SH-SY5Y (cell line): ENCODE results near the gene DUSP16.

ENCODE experiments used
- GATA2 ChIP-seq: IDR thresholded peaks from 2 replicates; pipeline ENCODE4 v1.6.1; 2011; ENCODE audit warnings: mild to moderate bottlenecking, low read depth, low read length
- GATA3 ChIP-seq: IDR thresholded peaks from 2 replicates; pipeline ENCODE4 v1.6.1; 2011; ENCODE audit warnings: low read depth, mild to moderate bottlenecking, low read length, moderate library complexity

Gene DUSP16

GRCh38 chr12:12562585-12563261 is at the start of gene DUSP16:
Gene DUSP16 (minus strand): TSS chr12:12562863. CDS start chr12:12521098, 41,765 bp downstream.
- TF ChIP-seq GATA2: no peak
- no peak for TF ChIP-seq GATA3

- TF ChIP-seq GATA2 (no peak), GATA3 (no peak)
Measured at GRCh38 chr12:12612358-12612757, 49.7 kb upstream of the DUSP16 start.

- TF ChIP-seq GATA2 (peak; percentile 67), GATA3 (no peak)
Measured at GRCh38 chr12:12611512-12612306, 49.0 kb upstream of the DUSP16 start, which contains the start of gene CREBL2. Gene CREBL2 (plus strand): TSS chr12:12611876. CDS start chr12:12612173, 297 bp downstream.

- no peak for TF ChIP-seq GATA3
- no peak for TF ChIP-seq GATA2
Measured at GRCh38 chr12:12610711-12611110, 48.0 kb upstream of the DUSP16 start.

- TF ChIP-seq GATA3 (no peak), GATA2 (no peak)
Measured at GRCh38 chr12:12609692-12610091, 47.0 kb upstream of the DUSP16 start.

- TF ChIP-seq GATA3 (no peak), GATA2 (no peak)
Measured at GRCh38 chr12:12608557-12608957, 45.9 kb upstream of the DUSP16 start.

- TF ChIP-seq GATA3 (no peak), GATA2 (no peak)
Measured at GRCh38 chr12:12606781-12607589, 44.3 kb upstream of the DUSP16 start.

- TF ChIP-seq GATA3: no peak
- TF ChIP-seq GATA2: no peak
Measured at GRCh38 chr12:12604740-12605139, 42.1 kb upstream of the DUSP16 start.

GRCh38 chr12:12600659-12601058 is 38.0 kb upstream of the DUSP16 start:
- no peak for TF ChIP-seq GATA3
- no peak for TF ChIP-seq GATA2

GRCh38 chr12:12599750-12600643 is 37.3 kb upstream of the DUSP16 start:
- no peak for TF ChIP-seq GATA3
- no peak for TF ChIP-seq GATA2

GRCh38 chr12:12598864-12599263 is 36.2 kb upstream of the DUSP16 start:
- TF ChIP-seq GATA2 (no peak), GATA3 (no peak)

GRCh38 chr12:12592930-12593329 is 30.3 kb upstream of the DUSP16 start:
- TF ChIP-seq GATA2: no peak

GRCh38 chr12:12590961-12591360 is 28.3 kb upstream of the DUSP16 start:
- no peak for TF ChIP-seq GATA2
- TF ChIP-seq GATA3: no peak
